GM23338 (cell line): Measurements from ENCODE around the gene CFAP299. TPM values are rescaled to one million over a fixed set of nuclear protein-coding genes. Genes with fewer than 3 reads are reported as not detected.

Source experiments
- ATAC-seq: fragments of 200-7000 bp; cut with Tn5 transposase; 3 replicates; pipeline ENCODE4 v1.9.1; 2020
- DNase-seq: peaks from one replicate; pipeline ENCODE4 v3.0.0-alpha.2; 2015; ENCODE audit warnings: low spot score
- H2AFZ ChIP-seq: fragments of 200-600 bp; sonication (generic); 2 replicates; pipeline ENCODE4 v1.8.0; 2016; ENCODE audit warnings: antibody characterized with exemption, mild to moderate bottlenecking, moderate library complexity
- H3F3A ChIP-seq: fragments of 200-600 bp; sonication (generic); replicated peaks from 2 replicates; pipeline ENCODE4 v1.8.0; 2017; ENCODE audit warnings: antibody characterized with exemption, mixed run types, low read depth
- H3K27ac ChIP-seq: fragments of 200-600 bp; sonication (generic); 2 replicates; pipeline ENCODE4 v1.6.1; 2016; ENCODE audit warnings: low read depth
- H3K27me3 ChIP-seq: fragments of 200-600 bp; sonication (generic); 2 replicates; pipeline ENCODE4 v1.8.0; 2016; ENCODE audit warnings: mild to moderate bottlenecking, mixed run types, moderate library complexity; ENCODE audit not compliant: insufficient read depth
- H3K36me3 ChIP-seq: fragments of 200-600 bp; sonication (generic); 2 replicates; pipeline ENCODE4 v1.8.0; 2016; ENCODE audit warnings: mild to moderate bottlenecking; ENCODE audit not compliant: insufficient read depth
- H3K4me1 ChIP-seq: fragments of 200-600 bp; sonication (generic); 2 replicates; pipeline ENCODE4 v1.8.0; 2016; ENCODE audit warnings: mild to moderate bottlenecking, moderate library complexity; ENCODE audit not compliant: insufficient read depth
- H3K4me2 ChIP-seq: fragments of 200-600 bp; sonication (generic); 2 replicates; pipeline ENCODE4 v1.7.1; 2017; ENCODE audit warnings: mixed run types
- H3K4me3 ChIP-seq: fragments of 200-600 bp; sonication (generic); 2 replicates; pipeline ENCODE4 v1.6.1; 2016; ENCODE audit warnings: mixed run types
- H3K79me2 ChIP-seq: fragments of 200-600 bp; sonication (generic); replicated peaks from 2 replicates; pipeline ENCODE4 v1.8.0; 2017; ENCODE audit warnings: mild to moderate bottlenecking; ENCODE audit not compliant: insufficient read depth
- H3K9me2 ChIP-seq: fragments of 200-600 bp; sonication (generic); 2 replicates; pipeline ENCODE4 v1.8.0; 2017; ENCODE audit not compliant: insufficient read depth
- H4K20me1 ChIP-seq: fragments of 200-600 bp; sonication (generic); replicated peaks from 2 replicates; pipeline ENCODE4 v1.8.0; 2017; ENCODE audit warnings: mild to moderate bottlenecking; ENCODE audit not compliant: insufficient read depth
- H3K27ac Mint-ChIP-seq: 2 replicates; pipeline ENCODE4 v1.8.0; 2020; ENCODE audit warnings: inconsistent platforms, mild to moderate bottlenecking, moderate library complexity, mixed read lengths
- H3K27me3 Mint-ChIP-seq: 3 replicates; pipeline ENCODE4 v1.8.0; 2022; ENCODE audit warnings: low read depth, mild to moderate bottlenecking, moderate library complexity, mixed read lengths, inconsistent platforms; ENCODE audit not compliant: insufficient read depth, poor library complexity
- H3K36me3 Mint-ChIP-seq: 3 replicates; pipeline ENCODE4 v1.8.0; 2021; ENCODE audit warnings: low read depth, mild to moderate bottlenecking, inconsistent platforms, moderate library complexity, mixed read lengths
- H3K4me1 Mint-ChIP-seq: 3 replicates; pipeline ENCODE4 v1.8.0; 2020; ENCODE audit warnings: mild to moderate bottlenecking, inconsistent platforms, mixed read lengths
- H3K4me3 Mint-ChIP-seq: 3 replicates; pipeline ENCODE4 v1.8.0; 2021; ENCODE audit warnings: moderate library complexity, mild to moderate bottlenecking, inconsistent platforms, mixed read lengths
- H3K9me3 Mint-ChIP-seq: 3 replicates; pipeline ENCODE4 v1.8.0; 2020; ENCODE audit warnings: moderate library complexity, mild to moderate bottlenecking, inconsistent platforms, mixed read lengths
- CREB1 ChIP-seq: fragments of 250-450 bp; sonication (Bioruptor Pico); IDR thresholded peaks from 2 replicates; pipeline ENCODE4 v1.5.0; 2020; ENCODE audit warnings: low read depth, mild to moderate bottlenecking, moderate library complexity
- CTCF ChIP-seq, 2 experiments: fragments of 200-600 bp in 1 of 2; sonication (generic) in 1 of 2; conservative IDR thresholded peaks; 2 replicates each; pipeline versions ENCODE4 v1.5.1 to v1.6.1; 2016 to 2017; ENCODE audit warnings: antibody characterized with exemption in 2 of 2, low read depth in 2 of 2, mild to moderate bottlenecking in 2 of 2, moderate library complexity in 1 of 2
- ETS1 ChIP-seq: IDR thresholded peaks from 2 replicates; pipeline ENCODE4 v1.6.1; 2016; ENCODE audit warnings: antibody characterized with exemption
- EZH2 ChIP-seq: fragments of 200-600 bp; sonication (generic); IDR thresholded peaks from one replicate; pipeline ENCODE4 v1.8.0; 2017; ENCODE audit warnings: antibody characterized with exemption, mild to moderate bottlenecking, low read depth; ENCODE audit not compliant: unreplicated experiment
- EZH2phosphoT487 ChIP-seq: fragments of 200-600 bp; sonication (generic); IDR thresholded peaks from one replicate; pipeline ENCODE4 v1.8.1; 2018; ENCODE audit warnings: antibody characterized with exemption; ENCODE audit not compliant: unreplicated experiment
- JUNB ChIP-seq: IDR thresholded peaks from one replicate; pipeline ENCODE4 v1.6.1; 2016; ENCODE audit warnings: antibody characterized with exemption; ENCODE audit not compliant: unreplicated experiment
- NANOG ChIP-seq: IDR thresholded peaks from 2 replicates; pipeline ENCODE4 v1.6.1; 2016; ENCODE audit warnings: antibody characterized with exemption, borderline replicate concordance
- POLR2AphosphoS5 ChIP-seq: IDR thresholded peaks from 2 replicates; pipeline ENCODE4 v1.6.1; 2016; ENCODE audit warnings: antibody characterized with exemption, low read depth
- REST ChIP-seq: IDR thresholded peaks from one replicate; pipeline ENCODE4 v1.6.1; 2018; ENCODE audit warnings: antibody characterized with exemption; ENCODE audit not compliant: unreplicated experiment
- STAT1 ChIP-seq: IDR thresholded peaks from one replicate; pipeline ENCODE4 v1.6.1; 2016; ENCODE audit warnings: antibody characterized with exemption; ENCODE audit not compliant: unreplicated experiment
- ZNF114 ChIP-seq: fragments of 250-450 bp; sonication (Bioruptor Pico); IDR thresholded peaks from 2 replicates; pipeline ENCODE4 v1.5.0; 2020; ENCODE audit warnings: mild to moderate bottlenecking, moderate library complexity
- ZNF331 ChIP-seq: fragments of 250-450 bp; sonication (Bioruptor Pico); IDR thresholded peaks from 2 replicates; pipeline ENCODE4 v1.5.0; 2020; ENCODE audit warnings: low read depth, mild to moderate bottlenecking, moderate library complexity
- ZNF462 ChIP-seq: fragments of 250-450 bp; sonication (Bioruptor Pico); IDR thresholded peaks from 2 replicates; pipeline ENCODE4 v1.5.0; 2020; ENCODE audit warnings: mild to moderate bottlenecking, moderate library complexity
- polyA plus RNA-seq: library from polyadenylated mRNA; unstranded; fragments of >200 nt; fragmentation: Nextera tagmentation; extraction: Ambion mirVana; gene quantifications from 2 replicates; pipeline ENCODE4 v1.2.1, GENCODE V29; 2016
- total RNA-seq: library from RNA; depleted of rRNA; stranded (reverse); fragments of >200 nt; shearing (Covaris generic); gene quantifications from 2 replicates; pipeline ENCODE4 v1.2.3, GENCODE V29; 2014

CFAP299 gene
- total and polyA plus RNA-seq, 2 experiments from 2014 or later = not detected

GRCh38 chr4:80407246-80407645, 71.7 kb downstream of the CFAP299 start:
- Histone ChIP-seq H3K27ac (no peak overlapping the region), H3K9me2 (no peaks in the 10 kb centered on the region; the same call in 1 of the 2 replicates), H2AFZ (no peak overlapping the region), H3K36me3 (no peaks in the 10 kb centered on the region), H4K20me1 (no peaks in the 10 kb centered on the region), H3K4me3 (no peak overlapping the region), H3K27me3 (no peaks in the 10 kb centered on the region), H3K4me2 (no peak overlapping the region), H3K4me1 (peaks cover 4% of the 10 kb centered on the region; the same call in 1 of the 2 replicates), H3F3A (no peaks in the 10 kb centered on the region), H3K79me2 (no peaks in the 10 kb centered on the region)
- no peaks in the 10 kb centered on the region for H3K4me1 Mint-ChIP-seq
- no peak overlapping the region for H3K4me3 Mint-ChIP-seq
- no peak for DNase-seq
- no peaks in the 10 kb centered on the region for H3K27me3 Mint-ChIP-seq
- no peaks in the 10 kb centered on the region for H3K9me3 Mint-ChIP-seq
- H3K27ac Mint-ChIP-seq = no peak overlapping the region
- peaks cover 3% of the 10 kb centered on the region; the same call in 1 of the 3 replicates for H3K36me3 Mint-ChIP-seq
- ATAC-seq = no peak
- TF ChIP-seq ZNF114 (CRISPR knock-in tag) (no peak), CREB1 (CRISPR knock-in tag) (no peak), EZH2 (no peak), EZH2phosphoT487 (no peak), POLR2AphosphoS5 (no peak), ZNF462 (CRISPR knock-in tag) (no peak), CTCF (conservative IDR thresholded peaks at IDR 0.05; ENCODE audit: low read depth in 2 of 2) (no peak), ZNF331 (CRISPR knock-in tag) (no peak), JUNB (no peak), NANOG (no peak), REST (no peak), STAT1 (no peak), ETS1 (no peak)
